Gastrocnemius medialis (tissue), 4 donors: ENCODE results near the gene BCL11B.

Experiments
- CTCF ChIP-seq, 5 experiments: fragments of 450-650 bp in 3 of 5; fragments of 200-600 bp in 2 of 5; sonication (generic) in 2 of 5; IDR thresholded peaks in 4 of 5; conservative IDR thresholded peaks in 1 of 5; 1 replicate in 4 of 5; 2 replicates in 1 of 5; pipeline ENCODE4 v1.5.1; 2016 to 2019; ENCODE audit warnings: antibody characterized with exemption in 5 of 5, mild to moderate bottlenecking in 3 of 5, moderate library complexity in 3 of 5
- POLR2A ChIP-seq, 2 donors: fragments of 450-650 bp; IDR thresholded peaks; one replicate each; pipeline ENCODE4 v1.6.1; 2017; ENCODE audit warnings: antibody characterized with exemption in 2 of 2, mild to moderate bottlenecking in 2 of 2, moderate library complexity in 2 of 2

- TF ChIP-seq CTCF (IDR thresholded peaks at IDR 0.05 in 4 of 5, conservative IDR thresholded peaks at IDR 0.05 in 1 of 5), result no peak
- no peak for TF ChIP-seq POLR2A (IDR thresholded peaks at IDR 0.05)
These were observed 1.4 kb downstream of the BCL11B start for GRCh38 chr14:99270458-99271220.
